K562 (cell line): ENCODE data around the gene ARHGEF25. TPM values are rescaled to one million over a fixed set of nuclear protein-coding genes. Genes with fewer than 3 reads are reported as not detected.

ENCODE experiments used
- CAMTA2 ChIP-seq: fragments of 250-450 bp; sonication (Bioruptor Pico); conservative IDR thresholded peaks from 2 replicates; pipeline ENCODE4 v1.5.1; 2022
- CBFA2T2 ChIP-seq: fragments of 450-650 bp; conservative IDR thresholded peaks from 2 replicates; pipeline ENCODE4 v1.6.1; 2017; ENCODE audit warnings: mild to moderate bottlenecking
- CBFA2T3 ChIP-seq: fragments of 450-650 bp; IDR thresholded peaks from 2 replicates; pipeline ENCODE4 v1.6.1; 2017
- CEBPB ChIP-seq: fragments of 450-650 bp; IDR thresholded peaks from 2 replicates; pipeline ENCODE4 v1.6.1; 2016; ENCODE audit warnings: missing genetic modification characterization, missing compliant biosample characterization
- CLOCK ChIP-seq: fragments of 250-450 bp; sonication (Bioruptor Pico); IDR thresholded peaks from 2 replicates; pipeline ENCODE4 v1.4.0; 2020; ENCODE audit warnings: mild to moderate bottlenecking, moderate library complexity, borderline replicate concordance
- DPF2 ChIP-seq: fragments of 450-650 bp; IDR thresholded peaks from 2 replicates; pipeline ENCODE4 v1.6.1; 2016
- FIP1L1 ChIP-seq: fragments of 200-400 bp; formaldehyde crosslinking; IDR thresholded peaks from 2 replicates; pipeline ENCODE4 v1.6.1; 2018; ENCODE audit warnings: mild to moderate bottlenecking, low read depth, low read length; ENCODE audit not compliant: poor library complexity, severe bottlenecking
- GABPA ChIP-seq: fragments of 200-800 bp; sonication (Bioruptor generic); conservative IDR thresholded peaks from 2 replicates; pipeline ENCODE4 v1.6.1; 2016; ENCODE audit warnings: low read depth, missing genetic modification characterization, missing compliant biosample characterization
- NCOA2 ChIP-seq, 2 experiments: fragments of 450-650 bp; IDR thresholded peaks; 2 replicates each; pipeline ENCODE4 v1.6.1; 2018; ENCODE audit warnings: mild to moderate bottlenecking in 2 of 2, moderate library complexity in 1 of 2; ENCODE audit not compliant: partially characterized antibody in 2 of 2
- PRMT5 ChIP-seq: sonication (generic); formaldehyde crosslinking; IDR thresholded peaks from 2 replicates; pipeline ENCODE4 v1.5.0; 2020; ENCODE audit warnings: missing genetic modification reagents
- RAD21 ChIP-seq, 2 experiments: fragments of 250-450 bp in 1 of 2; fragments of 450-650 bp in 1 of 2; sonication (Bioruptor Pico) in 1 of 2; formaldehyde crosslinking in 1 of 2; IDR thresholded peaks in 1 of 2; conservative IDR thresholded peaks in 1 of 2; 2 replicates each; pipeline versions ENCODE4 v1.4.0 to v1.8.0; 2020 to 2022; ENCODE audit warnings: mild to moderate bottlenecking in 2 of 2, moderate library complexity in 1 of 2
- SNRNP70 ChIP-seq: fragments of 200-400 bp; formaldehyde crosslinking; optimal IDR thresholded peaks from 2 replicates; pipeline ENCODE3; 2017; ENCODE audit warnings: low read depth, low read length
- TCFL5 ChIP-seq: fragments of 250-450 bp; sonication (Bioruptor Pico); conservative IDR thresholded peaks from 2 replicates; pipeline ENCODE4 v1.6.1; 2021; ENCODE audit warnings: mild to moderate bottlenecking, moderate library complexity, matching md5 sums
- THRA ChIP-seq: fragments of 450-650 bp; IDR thresholded peaks from 2 replicates; pipeline ENCODE4 v1.6.1; 2017; ENCODE audit warnings: mild to moderate bottlenecking, moderate library complexity
- YBX1 ChIP-seq: fragments of 450-650 bp; IDR thresholded peaks from 2 replicates; pipeline ENCODE4 v1.7.1; 2016; ENCODE audit warnings: mild to moderate bottlenecking
- ZBTB7A ChIP-seq: IDR thresholded peaks from 2 replicates; pipeline ENCODE4 v1.6.1; 2011; ENCODE audit warnings: low read depth, mild to moderate bottlenecking, low read length, moderate library complexity, borderline replicate concordance; ENCODE audit not compliant: control insufficient read depth
- ZNF165 ChIP-seq: fragments of 250-450 bp; sonication (Bioruptor Pico); IDR thresholded peaks from 2 replicates; pipeline ENCODE4 v1.4.0; 2020; ENCODE audit warnings: borderline replicate concordance
- ZNF518B ChIP-seq: fragments of 250-450 bp; sonication (Bioruptor Pico); IDR thresholded peaks from 2 replicates; pipeline ENCODE4 v1.5.0; 2021; ENCODE audit warnings: mild to moderate bottlenecking, moderate library complexity
- ZNF695 ChIP-seq: fragments of 450-650 bp; formaldehyde crosslinking; IDR thresholded peaks from 2 replicates; pipeline ENCODE4 v1.4.0; 2020; ENCODE audit warnings: mild to moderate bottlenecking, moderate library complexity
- polyA plus RNA-seq, 8 experiments: library from polyadenylated mRNA; depleted of rRNA in 4 of 8; stranded (reverse) in 5 of 8; unstranded in 3 of 8; fragments of >200 nt; fragmentation: Nextera tagmentation in 2 of 8; fragmentation: Illumina TruSeq in 1 of 8; extraction: Ambion mirVana in 2 of 8; extraction: Trizol in 1 of 8; gene quantifications; 2 replicates each; pipeline versions ENCODE4 v1.2.1 to v1.2.3, GENCODE V29; 2011 to 2014; ENCODE audit warnings: inconsistent platforms in 1 of 8, missing spikeins in 1 of 8
- total RNA-seq, 7 experiments: library from RNA; depleted of rRNA in 6 of 7; stranded (reverse); fragments of >200 nt in 6 of 7; fragmentation: Illumina TruSeq in 2 of 7; extraction: Trizol in 2 of 7; gene quantifications; 2 replicates each; pipeline versions ENCODE4 v1.2.1 to v1.2.3, GENCODE V29; 2011 to 2021; ENCODE audit warnings: low replicate concordance in 1 of 7

ARHGEF25 gene
- total and polyA plus RNA-seq, 9 of the 15 experiments (the other 6 are each of a cell fraction or from before 2014, with no cell fraction given), result 0.13 to 17.3 (median 11.6) TPM

GRCh38 chr12:57640175-57641042, 29.2 kb downstream of the ARHGEF25 start (continued):
- no peak for TF ChIP-seq CLOCK (CRISPR knock-in tag)
- TF ChIP-seq SNRNP70, result no peak
- TF ChIP-seq NCOA2 (IDR thresholded peaks at IDR 0.05; ENCODE audit: partially characterized antibody in 2 of 2), result no peak
- TF ChIP-seq CBFA2T2, result peak; percentile 44; the same call in 1 of the 2 replicates
- no peak for TF ChIP-seq RAD21 (CRISPR knock-in tag; conservative IDR thresholded peaks at IDR 0.05 in 1 of 2, IDR thresholded peaks at IDR 0.05 in 1 of 2)
- no peak for TF ChIP-seq GABPA (tag)
- TF ChIP-seq ZNF165 (CRISPR knock-in tag), result no peak
- no peak for TF ChIP-seq PRMT5 (CRISPR knock-in tag)
- no peak for TF ChIP-seq ZNF695 (CRISPR knock-in tag)
- no peak for TF ChIP-seq YBX1
- TF ChIP-seq THRA, result no peak
- TF ChIP-seq FIP1L1, result no peak
- TF ChIP-seq DPF2, result peak; percentile 29; the same call in 1 of the 2 replicates
- TF ChIP-seq ZBTB7A, result no peak
- no peak for TF ChIP-seq TCFL5 (CRISPR knock-in tag)
- TF ChIP-seq CEBPB (tag), result 0 out of 2 replicates have a peak, but pooled peaks have one; percentile 21
- TF ChIP-seq CBFA2T3, result peak; percentile 74
- no peak for TF ChIP-seq ZNF518B (CRISPR knock-in tag)
- no peak for TF ChIP-seq CAMTA2
